ENCODE measurements around the gene RSAD2. TPM values are rescaled to one million over a fixed set of nuclear protein-coding genes. Genes with fewer than 3 reads are reported as not detected.
"Not testable (repeated sequence)": the region's sequence is repeated elsewhere in the genome, so short reads cannot be mapped to it uniquely, and the experiment has no call there.

RSAD2 gene
- total RNA-seq, 1 experiment from 2014 or later: 0.48 TPM

GRCh38 chr2:6856548-6856920 is 21.0 kb upstream of the RSAD2 start:
- in situ Hi-C loops (cut with HindIII; ENCODE audit: low pct_unique_long_range_greater_than_20kb, low sequenced_read_pairs): no loop called here
- DNase-seq (ENCODE audit: low read depth, low spot score): no peak

GRCh38 chr2:6858466-6859027 is 19.0 kb upstream of the RSAD2 start:
- DNase-seq (ENCODE audit: low read depth, low spot score); in situ Hi-C loops (cut with HindIII; ENCODE audit: low pct_unique_long_range_greater_than_20kb, low sequenced_read_pairs): not testable (repeated sequence)

GRCh38 chr2:6860296-6860695 is 17.3 kb upstream of the RSAD2 start:
- no peak for DNase-seq (ENCODE audit: low read depth, low spot score)
- in situ Hi-C loops (cut with HindIII; ENCODE audit: low pct_unique_long_range_greater_than_20kb, low sequenced_read_pairs): no loop called here

- in situ Hi-C loops (cut with HindIII; ENCODE audit: low pct_unique_long_range_greater_than_20kb, low sequenced_read_pairs): no loop called here
Measured at GRCh38 chr2:6863792-6864191, 13.8 kb upstream of the RSAD2 start.

GRCh38 chr2:6864231-6864754 is 13.3 kb upstream of the RSAD2 start:
- DNase-seq (ENCODE audit: low read depth, low spot score): no peak
- in situ Hi-C loops (cut with HindIII; ENCODE audit: low pct_unique_long_range_greater_than_20kb, low sequenced_read_pairs): no loop called here

More at GRCh38 chr2:6863792-6864191, 13.8 kb upstream of the RSAD2 start:
- no peak for DNase-seq (ENCODE audit: low read depth, low spot score)

GRCh38 chr2:6864923-6865345 is 12.6 kb upstream of the RSAD2 start:
- in situ Hi-C loops (cut with HindIII; ENCODE audit: low pct_unique_long_range_greater_than_20kb, low sequenced_read_pairs): no loop called here
- no peak for DNase-seq (ENCODE audit: low read depth, low spot score)

- DNase-seq (ENCODE audit: low read depth, low spot score): peak; percentile 34
- in situ Hi-C loops (cut with HindIII; ENCODE audit: low pct_unique_long_range_greater_than_20kb, low sequenced_read_pairs): no loop called here
Measured at GRCh38 chr2:6865346-6866274, 12.0 kb upstream of the RSAD2 start, which contains the start of gene CMPK2. CMPK2 (minus strand) TSS chr2:6865907; CDS start chr2:6865696, 211 bp downstream.

GRCh38 chr2:6866275-6866671 is 11.3 kb upstream of the RSAD2 start:
- DNase-seq (ENCODE audit: low read depth, low spot score): peak; percentile 48

GRCh38 chr2:6866982-6867381 is 10.6 kb upstream of the RSAD2 start:
- in situ Hi-C loops (cut with HindIII; ENCODE audit: low pct_unique_long_range_greater_than_20kb, low sequenced_read_pairs): no loop called here
- no peak for DNase-seq (ENCODE audit: low read depth, low spot score)

More at GRCh38 chr2:6866275-6866671, 11.3 kb upstream of the RSAD2 start:
- in situ Hi-C loops (cut with HindIII; ENCODE audit: low pct_unique_long_range_greater_than_20kb, low sequenced_read_pairs): no loop called here

- no peak for DNase-seq (ENCODE audit: low read depth, low spot score)
- in situ Hi-C loops (cut with HindIII; ENCODE audit: low pct_unique_long_range_greater_than_20kb, low sequenced_read_pairs): no loop called here
Measured at GRCh38 chr2:6872394-6872793, 5.2 kb upstream of the RSAD2 start.

- no peak for DNase-seq (ENCODE audit: low read depth, low spot score)
- in situ Hi-C loops (cut with HindIII; ENCODE audit: low pct_unique_long_range_greater_than_20kb, low sequenced_read_pairs): no loop called here
Measured at GRCh38 chr2:6874032-6874431, 3.5 kb upstream of the RSAD2 start.

- in situ Hi-C loops (cut with HindIII; ENCODE audit: low pct_unique_long_range_greater_than_20kb, low sequenced_read_pairs): no loop called here
- DNase-seq (ENCODE audit: low read depth, low spot score): no peak
Measured at GRCh38 chr2:6876309-6876708, 1.3 kb upstream of the RSAD2 start.

- no peak for DNase-seq (ENCODE audit: low read depth, low spot score)
- in situ Hi-C loops (cut with HindIII; ENCODE audit: low pct_unique_long_range_greater_than_20kb, low sequenced_read_pairs): no loop called here
Measured at GRCh38 chr2:6878549-6878948, 972 bp downstream of the RSAD2 start.

GRCh38 chr2:6879011-6879410 is 1.4 kb downstream of the RSAD2 start:
- DNase-seq (ENCODE audit: low read depth, low spot score): no peak
- in situ Hi-C loops (cut with HindIII; ENCODE audit: low pct_unique_long_range_greater_than_20kb, low sequenced_read_pairs): no loop called here

- in situ Hi-C loops (cut with HindIII; ENCODE audit: low pct_unique_long_range_greater_than_20kb, low sequenced_read_pairs): no loop called here
Measured at GRCh38 chr2:6880200-6880733, 2.7 kb downstream of the RSAD2 start.

GRCh38 chr2:6881046-6881445 is 3.5 kb downstream of the RSAD2 start:
- no peak for DNase-seq (ENCODE audit: low read depth, low spot score)
- in situ Hi-C loops (cut with HindIII; ENCODE audit: low pct_unique_long_range_greater_than_20kb, low sequenced_read_pairs): no loop called here

More at GRCh38 chr2:6880200-6880733, 2.7 kb downstream of the RSAD2 start:
- DNase-seq (ENCODE audit: low read depth, low spot score): no peak

GRCh38 chr2:6881516-6881915 is 3.9 kb downstream of the RSAD2 start:
- in situ Hi-C loops (cut with HindIII; ENCODE audit: low pct_unique_long_range_greater_than_20kb, low sequenced_read_pairs): no loop called here
- DNase-seq (ENCODE audit: low read depth, low spot score): no peak

- DNase-seq (ENCODE audit: low read depth, low spot score): no peak
- in situ Hi-C loops (cut with HindIII; ENCODE audit: low pct_unique_long_range_greater_than_20kb, low sequenced_read_pairs): no loop called here
Measured at GRCh38 chr2:6883448-6884122, 6.0 kb downstream of the RSAD2 start.
